Sigmoid colon (tissue), 7 donors: ENCODE results near the gene TMEM106A. TPM values are rescaled to one million over a fixed set of nuclear protein-coding genes. Genes with fewer than 3 reads are reported as not detected.

Experiments
- DNase-seq: peaks from one replicate; pipeline ENCODE4 v3.0.0-alpha.2; 2019
- H3K27ac ChIP-seq, 4 donors: fragments of 200-600 bp; sonication (generic); one replicate each; pipeline ENCODE4 v1.5.1; 2016 to 2019; ENCODE audit warnings: mild to moderate bottlenecking in 1 of 4
- H3K27me3 ChIP-seq, 3 donors: fragments of 200-600 bp; sonication (generic); one replicate each; pipeline ENCODE4 v1.5.1; 2019; ENCODE audit warnings: mild to moderate bottlenecking in 1 of 3
- H3K36me3 ChIP-seq, 4 donors: fragments of 200-600 bp; sonication (generic); one replicate each; pipeline ENCODE4 v1.5.1; 2016 to 2019
- H3K4me1 ChIP-seq, 4 donors: fragments of 200-600 bp; sonication (generic); one replicate each; pipeline ENCODE4 v1.5.1; 2017 to 2019
- H3K4me3 ChIP-seq, 4 donors: fragments of 200-600 bp; sonication (generic); one replicate each; pipeline ENCODE4 v1.5.1; 2017 to 2019; ENCODE audit warnings: mild to moderate bottlenecking in 2 of 4, moderate library complexity in 1 of 4
- H3K9me3 ChIP-seq, 4 donors: fragments of 200-600 bp in 3 of 4; sonication (generic) in 3 of 4; one replicate each; pipeline versions ENCODE4 v1.5.1 to v1.6.1; 2013 to 2019
- EP300 ChIP-seq, 4 donors: sonication (generic); formaldehyde crosslinking; IDR thresholded peaks; one replicate each; pipeline ENCODE4 v1.6.1; 2017; ENCODE audit warnings: antibody characterized with exemption in 4 of 4
- POLR2A ChIP-seq, 2 donors: fragments of 450-650 bp; IDR thresholded peaks; one replicate each; pipeline ENCODE4 v1.6.1; 2016; ENCODE audit warnings: antibody characterized with exemption in 2 of 2, mild to moderate bottlenecking in 2 of 2, moderate library complexity in 2 of 2
- POLR2AphosphoS5 ChIP-seq, 4 donors: sonication (generic); formaldehyde crosslinking; IDR thresholded peaks; one replicate each; pipeline ENCODE4 v1.6.1; 2017; ENCODE audit warnings: antibody characterized with exemption in 4 of 4
- WGBS, 2 donors: extraction: QIAGEN DNeasy Blood & Tissue Kit; methylation state at CpG; one replicate each; pipeline ENCODE4 v1.1.7; 2013; 5-methylcytosine and 5-hydroxymethylcytosine counted together
- intact Hi-C: fragments of 100-400 bp; cut with DNase I; formaldehyde crosslinking; loops from one replicate; pipeline ENCODE4 v1.15.1; 2023
- polyA plus RNA-seq, 3 donors: library from polyadenylated mRNA; stranded (reverse); fragments of 200-250 nt; gene quantifications; one replicate each; pipeline ENCODE4 v1.2.3, GENCODE V29; 2013
- total RNA-seq, 4 donors: library from RNA; depleted of rRNA; stranded (reverse); fragments of >200 nt; gene quantifications; one replicate each; pipeline ENCODE4 v1.1.0, GENCODE V29; 2016
- TF ChIP-seq, protein P1 (sequence below), 4 experiments: fragments of 450-650 bp in 3 of 4; fragments of 200-600 bp in 1 of 4; IDR thresholded peaks; one replicate each; pipeline ENCODE4 v1.5.1; 2016 to 2019; ENCODE audit warnings: antibody characterized with exemption in 4 of 4, mild to moderate bottlenecking in 3 of 4, moderate library complexity in 2 of 4
- donor health status: healthy with polysubstance abuse.
- donor health status: Bipolar disorder and iron deficiency.
- donor health status: healthy.

The TMEM106A gene
- total and polyA plus RNA-seq, 7 donors: 2.4 to 9.4 (median 4.3) TPM

DNA sequence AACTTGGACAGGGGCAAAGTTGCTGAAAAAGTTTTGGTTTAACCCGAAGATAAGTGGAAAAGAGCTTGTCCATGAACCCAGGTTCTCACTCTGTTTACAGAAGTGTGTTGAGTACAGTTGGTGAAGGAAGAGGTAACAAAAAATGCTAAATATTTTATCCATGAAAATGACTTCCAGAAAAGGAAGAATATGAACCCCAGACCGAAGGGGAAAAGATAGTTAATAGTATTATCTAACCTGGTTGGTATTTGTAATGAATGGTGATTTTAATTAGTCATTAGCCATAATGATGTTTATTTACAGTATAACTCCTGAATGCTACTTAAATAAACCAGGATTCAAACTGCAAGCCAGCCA lies 574 bp upstream of the TMEM106A start:
- H3K36me3 ChIP-seq: peaks cover 0 to 55% (median 16%) of the 10 kb centered on the region in 4 donors

DNA sequence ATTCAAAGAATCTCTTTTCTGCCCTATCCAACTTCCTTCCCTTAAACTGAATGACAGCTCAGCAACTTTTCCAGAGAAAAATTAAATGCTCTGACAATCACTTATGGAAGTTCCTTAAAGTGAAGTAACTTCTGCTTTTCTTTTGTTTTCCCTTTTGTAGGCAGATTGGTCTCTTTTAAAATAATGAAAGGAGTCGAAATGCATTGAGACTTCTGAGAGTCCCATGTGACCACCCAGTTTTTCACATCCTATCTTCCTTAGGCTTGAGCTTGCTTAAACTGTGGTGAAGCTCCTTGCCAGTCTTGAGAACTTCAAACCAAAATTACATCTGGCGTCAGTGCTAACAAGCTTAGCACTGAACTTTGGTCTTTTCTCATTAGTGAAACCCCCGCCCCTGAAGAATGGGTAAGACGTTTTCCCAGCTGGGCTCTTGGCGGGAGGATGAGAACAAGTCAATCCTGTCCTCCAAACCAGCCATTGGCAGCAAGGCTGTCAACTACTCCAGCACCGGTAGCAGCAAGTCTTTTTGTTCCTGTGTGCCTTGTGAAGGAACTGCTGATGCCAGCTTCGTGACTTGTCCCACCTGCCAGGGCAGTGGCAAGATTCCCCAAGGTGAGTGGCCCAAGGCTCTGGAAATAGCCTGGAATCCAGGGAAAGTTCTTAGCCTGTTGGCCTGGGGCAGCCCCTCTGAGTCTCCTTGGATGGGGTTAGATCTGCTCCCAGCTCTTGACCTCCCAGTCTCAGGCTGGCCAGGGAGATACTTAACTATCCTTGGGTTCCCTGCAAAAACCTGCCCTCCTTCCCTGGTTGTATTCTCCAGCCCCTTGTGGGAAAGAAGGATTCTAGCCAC lies 1.2 kb downstream of the TMEM106A start:
- H3K36me3 ChIP-seq: peaks cover 0 to 53% (median 15%) of the 10 kb centered on the region in 4 donors
- H3K27ac ChIP-seq: peak overlapping the region; percentile 80 to 87 (median 84)
- H3K9me3 ChIP-seq: no peaks in the 10 kb centered on the region
- TF ChIP-seq POLR2AphosphoS5 (IDR thresholded peaks at IDR 0.05) (no peak), POLR2A (IDR thresholded peaks at IDR 0.05) (no peak), EP300 (IDR thresholded peaks at IDR 0.05) (no peak)
- TF ChIP-seq, protein P1, sequence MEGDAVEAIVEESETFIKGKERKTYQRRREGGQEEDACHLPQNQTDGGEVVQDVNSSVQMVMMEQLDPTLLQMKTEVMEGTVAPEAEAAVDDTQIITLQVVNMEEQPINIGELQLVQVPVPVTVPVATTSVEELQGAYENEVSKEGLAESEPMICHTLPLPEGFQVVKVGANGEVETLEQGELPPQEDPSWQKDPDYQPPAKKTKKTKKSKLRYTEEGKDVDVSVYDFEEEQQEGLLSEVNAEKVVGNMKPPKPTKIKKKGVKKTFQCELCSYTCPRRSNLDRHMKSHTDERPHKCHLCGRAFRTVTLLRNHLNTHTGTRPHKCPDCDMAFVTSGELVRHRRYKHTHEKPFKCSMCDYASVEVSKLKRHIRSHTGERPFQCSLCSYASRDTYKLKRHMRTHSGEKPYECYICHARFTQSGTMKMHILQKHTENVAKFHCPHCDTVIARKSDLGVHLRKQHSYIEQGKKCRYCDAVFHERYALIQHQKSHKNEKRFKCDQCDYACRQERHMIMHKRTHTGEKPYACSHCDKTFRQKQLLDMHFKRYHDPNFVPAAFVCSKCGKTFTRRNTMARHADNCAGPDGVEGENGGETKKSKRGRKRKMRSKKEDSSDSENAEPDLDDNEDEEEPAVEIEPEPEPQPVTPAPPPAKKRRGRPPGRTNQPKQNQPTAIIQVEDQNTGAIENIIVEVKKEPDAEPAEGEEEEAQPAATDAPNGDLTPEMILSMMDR (IDR thresholded peaks at IDR 0.05): no peak
- H3K4me1 ChIP-seq: peaks cover 0 to 23% (median 20%) of the 10 kb centered on the region in 4 donors
- no peaks in the 10 kb centered on the region for H3K27me3 ChIP-seq
- 17 to 33% methylated on average over 7 of the region's 7 CpGs for WGBS, 2 donors
- DNase-seq: no peak
- peak overlapping the region in 3 of 4 donors; percentile 67 to 71 (median 69) for H3K4me3 ChIP-seq
- intact Hi-C loops: loop anchor here (5.0 kb wide), 1 partner anchor 191 kb away; the partner anchor contains the start of gene VAT1

More for the DNA sequence above, 574 bp upstream of the TMEM106A start:
- H3K4me3 ChIP-seq: peak overlapping the region in 3 of 4 donors; percentile 67 to 71 (median 69)
- intact Hi-C loops: loop anchor here (2.0 to 5.0 kb wide), 2 partner anchors 40 to 189 kb away; partner anchors contain the start of genes NBR1 and VAT1
- TF ChIP-seq EP300 (IDR thresholded peaks at IDR 0.05) (no peak), POLR2AphosphoS5 (IDR thresholded peaks at IDR 0.05) (no peak), POLR2A (IDR thresholded peaks at IDR 0.05) (no peak)
- TF ChIP-seq, protein P1 (IDR thresholded peaks at IDR 0.05): no peak
- no peaks in the 10 kb centered on the region for H3K27me3 ChIP-seq
- H3K9me3 ChIP-seq: no peaks in the 10 kb centered on the region
- H3K4me1 ChIP-seq: peaks cover 0 to 23% (median 20%) of the 10 kb centered on the region in 4 donors
- H3K27ac ChIP-seq: peak overlapping the region; percentile 80 to 87 (median 84)
- no peak for DNase-seq
- 10% methylated on average over 2 of the region's 2 CpGs for WGBS, 2 donors

DNA sequence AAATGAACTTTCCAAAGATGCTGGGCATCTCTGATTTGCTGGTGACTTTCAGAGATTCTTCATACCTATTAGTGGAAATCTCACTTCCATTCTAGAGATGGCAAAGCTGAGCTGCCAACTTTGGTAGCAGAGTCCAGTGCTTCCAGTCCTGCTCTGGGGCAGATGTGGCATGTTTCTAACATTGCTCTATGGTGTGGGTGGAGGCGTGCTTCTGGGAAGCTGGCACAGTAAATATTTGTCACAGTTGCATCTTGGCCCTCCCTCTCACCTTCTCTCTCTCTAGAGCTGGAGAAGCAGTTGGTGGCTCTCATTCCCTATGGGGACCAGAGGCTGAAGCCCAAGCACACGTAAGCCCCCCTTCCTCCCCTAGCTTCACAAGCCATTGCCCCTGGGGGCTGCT lies 1.9 kb downstream of the TMEM106A start:
- TF ChIP-seq, protein P1 (IDR thresholded peaks at IDR 0.05): no peak
- WGBS, 2 donors: 74 to 97% methylated on average over 2 of the region's 2 CpGs
- Histone ChIP-seq H3K4me3 (no peak overlapping the region), H3K27me3 (no peaks in the 10 kb centered on the region), H3K9me3 (no peaks in the 10 kb centered on the region), H3K36me3 (peaks cover 0 to 47% (median 14%) of the 10 kb centered on the region in 4 donors), H3K27ac (no peak overlapping the region), H3K4me1 (peaks cover 0 to 23% (median 20%) of the 10 kb centered on the region in 4 donors)
- intact Hi-C loops: loop anchor here (5.0 kb wide), 1 partner anchor 191 kb away; the partner anchor contains the start of gene VAT1
- no peak for DNase-seq

DNA sequence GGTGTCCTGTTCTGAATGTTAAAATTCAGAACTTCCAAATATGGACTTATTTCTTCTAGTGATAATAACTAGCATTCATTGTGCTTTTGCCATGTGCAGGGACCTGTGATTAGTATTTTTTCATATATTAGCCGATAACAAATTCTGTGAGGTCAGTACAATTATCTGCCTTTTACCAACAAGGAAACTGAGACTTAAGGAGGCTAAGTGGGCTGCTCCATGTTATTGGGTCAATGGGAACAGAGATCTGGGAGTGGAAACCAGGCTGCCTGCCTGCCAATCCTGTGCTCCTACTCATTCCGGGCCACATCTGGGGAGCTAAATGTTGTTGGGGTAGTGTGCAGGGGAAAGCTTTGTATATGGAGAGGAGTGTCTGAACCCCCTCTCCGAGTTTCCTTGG lies 3.7 kb downstream of the TMEM106A start:
- no peaks in the 10 kb centered on the region for H3K27me3 ChIP-seq
- no peak for DNase-seq

DNA sequence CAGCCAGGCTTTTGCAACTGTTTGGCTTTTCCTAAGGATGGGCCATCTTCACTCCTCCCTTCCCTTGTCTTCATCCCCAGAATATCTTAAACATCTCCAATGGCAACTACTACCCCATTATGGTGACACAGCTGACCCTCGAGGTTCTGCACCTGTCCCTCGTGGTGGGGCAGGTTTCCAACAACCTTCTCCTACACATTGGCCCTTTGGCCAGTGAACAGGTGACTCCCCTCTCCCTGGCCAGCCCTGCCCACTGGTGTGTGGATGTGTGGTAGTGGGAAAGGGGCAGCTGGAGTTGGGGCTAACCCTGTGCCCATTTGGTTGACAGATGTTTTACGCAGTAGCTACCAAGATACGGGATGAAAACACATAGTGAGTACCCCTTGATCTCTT lies 4.7 kb downstream of the TMEM106A start:
- no peak overlapping the region for H3K4me3 ChIP-seq
- H3K27ac ChIP-seq: no peak overlapping the region
- TF ChIP-seq, protein P1 (IDR thresholded peaks at IDR 0.05): no peak
- TF ChIP-seq POLR2A (IDR thresholded peaks at IDR 0.05) (no peak), POLR2AphosphoS5 (IDR thresholded peaks at IDR 0.05) (no peak), EP300 (IDR thresholded peaks at IDR 0.05) (no peak)
- peaks cover 0 to 24% (median 10%) of the 10 kb centered on the region in 4 donors for H3K36me3 ChIP-seq
- peaks cover 0 to 17% (median 13%) of the 10 kb centered on the region in 4 donors for H3K4me1 ChIP-seq
- H3K9me3 ChIP-seq: no peaks in the 10 kb centered on the region
- 84 to 90% methylated on average over 4 of the region's 4 CpGs for WGBS, 2 donors
- intact Hi-C loops: no loop called here
- H3K27me3 ChIP-seq: no peaks in the 10 kb centered on the region
- DNase-seq: peak; percentile 50

More for the DNA sequence above, 3.7 kb downstream of the TMEM106A start:
- WGBS, 2 donors: 95 to 97% methylated on average over 3 of the region's 3 CpGs
- Histone ChIP-seq H3K9me3 (no peaks in the 10 kb centered on the region), H3K27ac (no peak overlapping the region), H3K36me3 (peaks cover 0 to 29% (median 10%) of the 10 kb centered on the region in 4 donors), H3K4me3 (no peak overlapping the region), H3K4me1 (peaks cover 0 to 23% (median 20%) of the 10 kb centered on the region in 4 donors)
- no peak for TF ChIP-seq POLR2A (IDR thresholded peaks at IDR 0.05)
- TF ChIP-seq POLR2AphosphoS5 (IDR thresholded peaks at IDR 0.05): no peak
- intact Hi-C loops: no loop called here
